ENCODE data around the gene ZBTB7A.

The ZBTB7A gene

GRCh38 chr19:4066682-4067395, at the start of gene ZBTB7A:
Gene ZBTB7A (minus strand): TSS chr19:4066899. CDS start chr19:4055232, 11,667 bp downstream.
- peak; percentile 86 for DNase-seq (ENCODE audit: low read depth)

DNA sequence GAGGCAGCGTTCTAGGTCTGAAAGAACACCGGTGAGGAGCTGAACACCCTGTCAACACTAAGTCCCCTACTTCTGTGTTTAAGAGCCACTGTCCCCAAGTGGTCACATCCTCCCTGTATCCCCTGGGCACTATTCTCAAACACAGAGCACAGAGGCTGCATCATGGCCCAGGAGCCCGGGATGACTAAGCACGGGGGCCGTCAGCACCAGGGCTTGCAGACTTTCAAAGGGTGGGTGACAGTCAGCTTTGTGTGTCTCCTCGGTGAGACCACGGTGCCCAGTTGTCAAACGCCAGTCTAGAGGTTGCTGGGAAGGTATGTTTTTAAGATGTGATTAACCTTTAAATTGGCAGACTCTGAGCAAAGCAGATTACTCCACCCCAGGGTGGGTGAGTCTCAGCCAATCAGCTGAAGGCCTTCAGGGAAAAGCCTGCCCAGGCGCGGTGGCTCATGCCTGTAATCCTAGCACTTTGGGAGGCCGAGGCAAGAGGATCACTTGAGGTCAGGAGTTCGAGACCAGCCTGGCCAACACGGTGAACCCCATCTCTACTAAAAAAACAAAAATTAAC, 49.2 kb upstream of the ZBTB7A start:
- DNase-seq (ENCODE audit: low read depth), result no peak

DNA sequence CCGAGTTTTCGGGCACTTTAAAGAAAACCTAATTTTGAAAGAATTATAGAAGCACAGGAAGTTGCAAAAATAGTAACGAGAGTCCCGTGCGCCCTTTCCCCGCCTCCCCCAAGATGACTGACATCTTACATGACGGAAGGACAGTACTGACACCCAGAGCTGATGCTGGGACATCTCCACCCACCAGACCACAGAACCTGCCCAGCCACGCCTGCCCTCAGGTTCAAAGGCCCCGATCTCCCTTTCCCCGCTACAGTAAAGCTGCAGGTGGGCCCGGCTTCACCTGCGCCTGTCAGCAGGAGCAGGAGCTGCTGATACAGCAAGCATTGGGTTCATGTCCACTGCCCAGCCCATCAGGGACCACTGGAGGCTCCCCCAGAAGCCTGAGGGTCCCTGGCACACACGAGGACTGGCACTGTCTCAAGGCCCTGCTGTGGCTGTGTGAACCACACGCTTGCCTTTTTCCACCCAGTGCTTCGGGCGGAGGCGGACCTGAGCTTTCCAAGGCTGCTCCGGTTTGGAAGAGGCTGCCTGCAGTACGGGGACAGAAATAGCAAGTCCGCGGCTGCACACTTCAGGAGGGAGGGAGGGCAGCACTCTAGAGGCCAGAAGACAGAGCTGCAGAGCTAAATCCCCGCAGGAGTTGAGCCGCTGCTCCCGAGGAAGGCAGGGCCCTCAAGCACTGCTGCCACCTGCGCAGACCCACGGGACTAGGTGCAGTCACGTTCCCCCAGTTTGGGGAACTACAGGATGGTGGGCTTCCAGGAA, 48.5 kb upstream of the ZBTB7A start:
- no peak for DNase-seq (ENCODE audit: low read depth)

DNA sequence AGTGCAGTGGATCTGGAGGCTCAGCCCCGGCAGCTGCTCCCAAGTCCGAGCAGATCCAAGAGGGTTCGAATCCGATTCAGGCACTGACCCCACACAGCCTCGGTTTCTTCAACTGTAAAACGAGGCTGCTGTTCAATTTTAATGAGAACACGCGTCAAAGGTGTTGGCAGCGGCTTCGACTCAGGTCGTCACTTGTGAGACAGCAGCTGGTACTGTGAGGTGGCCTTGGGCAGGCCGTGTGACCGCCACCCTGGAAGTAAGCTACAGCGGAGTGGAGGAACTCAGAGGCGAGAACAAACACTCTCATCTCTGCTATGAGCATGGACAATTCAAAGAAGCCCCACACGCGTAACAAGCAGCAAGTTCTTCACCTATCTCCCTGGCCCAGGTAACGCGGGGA, 47.5 kb upstream of the ZBTB7A start:
- DNase-seq (ENCODE audit: low read depth), result no peak

GRCh38 chr19:4113398-4114088, 46.8 kb upstream of the ZBTB7A start:
- DNase-seq (ENCODE audit: low read depth), result no peak

DNA sequence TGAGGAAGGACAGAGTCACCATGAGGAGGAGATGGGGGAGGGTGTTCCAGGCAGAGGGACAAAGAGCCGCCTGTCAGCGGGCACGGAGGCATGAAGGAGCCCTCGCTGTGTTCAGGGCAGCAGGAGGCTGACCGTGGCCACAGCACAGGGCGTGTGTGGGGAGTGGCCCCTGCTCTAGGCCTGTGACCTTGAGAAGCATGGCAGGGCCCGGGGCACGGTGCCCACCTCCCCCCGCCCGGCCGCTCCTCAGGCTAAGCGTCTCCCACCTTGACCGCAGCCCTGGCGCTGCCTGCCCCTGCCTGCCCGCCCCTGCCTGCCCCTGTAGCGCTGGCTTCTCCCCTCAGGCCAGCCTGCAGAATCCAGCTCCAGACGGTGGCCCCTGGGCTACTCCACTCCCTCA, 45.7 kb upstream of the ZBTB7A start:
- DNase-seq (ENCODE audit: low read depth), result no peak

GRCh38 chr19:4109626-4109945, 42.9 kb upstream of the ZBTB7A start:
- no peak for DNase-seq (ENCODE audit: low read depth)

- no peak for DNase-seq (ENCODE audit: low read depth)
Observed at GRCh38 chr19:4108767-4109625, 42.3 kb upstream of the ZBTB7A start.

GRCh38 chr19:4103080-4103433, 36.4 kb upstream of the ZBTB7A start:
- DNase-seq (ENCODE audit: low read depth), result peak; percentile 21

DNA sequence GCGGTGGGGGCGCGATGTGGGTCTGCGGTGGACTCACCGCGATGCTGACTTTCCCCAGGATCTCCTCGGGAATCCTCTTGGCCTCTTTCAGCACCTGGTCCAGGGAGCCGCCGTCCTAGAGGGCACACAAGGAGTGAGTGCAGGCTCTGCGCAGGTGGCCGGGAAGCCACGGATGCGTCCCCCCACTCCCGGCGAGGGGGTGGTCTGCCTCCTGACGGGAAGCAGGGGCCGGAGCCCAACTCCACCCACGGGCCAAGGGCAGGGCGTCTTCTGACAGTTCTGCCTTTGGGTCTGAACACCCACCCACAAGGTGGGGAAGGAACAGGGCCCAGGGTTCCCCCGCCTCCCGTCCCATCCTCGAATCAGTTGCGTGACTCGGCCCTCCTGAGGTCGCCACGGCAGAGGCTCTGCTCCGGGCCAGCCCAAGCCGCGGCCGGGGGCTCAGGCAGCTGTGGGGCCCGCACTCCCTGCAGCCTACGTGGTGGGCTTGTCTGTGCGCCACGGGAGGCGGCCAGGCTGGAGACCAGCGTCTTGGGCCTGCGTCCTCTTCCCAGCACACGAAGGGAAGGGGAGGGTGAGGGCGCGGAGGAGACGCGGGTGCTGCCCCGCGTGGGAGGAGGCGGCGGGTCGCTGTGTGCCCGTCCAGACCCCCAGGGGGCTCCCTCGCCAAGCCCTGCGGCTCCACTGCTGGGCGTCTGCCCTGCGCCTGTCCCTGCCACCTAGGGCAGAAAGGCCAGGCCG, 35.8 kb upstream of the ZBTB7A start:
- DNase-seq (ENCODE audit: low read depth), result no peak

DNA sequence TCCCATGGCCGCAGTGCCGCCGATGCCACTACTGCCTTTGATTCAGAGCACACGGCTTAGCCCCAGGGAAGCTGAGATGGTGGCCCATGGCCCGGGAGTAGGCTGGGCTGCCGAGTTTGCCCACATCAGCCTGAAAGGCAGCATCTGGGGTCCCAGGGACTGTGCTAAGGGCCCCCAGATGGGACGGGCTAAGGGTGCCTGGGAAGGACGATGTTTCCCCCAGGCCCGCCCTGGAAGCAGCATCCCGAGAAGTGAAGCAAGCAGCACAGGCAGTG, 34.7 kb upstream of the ZBTB7A start:
- no peak for DNase-seq (ENCODE audit: low read depth)

DNA sequence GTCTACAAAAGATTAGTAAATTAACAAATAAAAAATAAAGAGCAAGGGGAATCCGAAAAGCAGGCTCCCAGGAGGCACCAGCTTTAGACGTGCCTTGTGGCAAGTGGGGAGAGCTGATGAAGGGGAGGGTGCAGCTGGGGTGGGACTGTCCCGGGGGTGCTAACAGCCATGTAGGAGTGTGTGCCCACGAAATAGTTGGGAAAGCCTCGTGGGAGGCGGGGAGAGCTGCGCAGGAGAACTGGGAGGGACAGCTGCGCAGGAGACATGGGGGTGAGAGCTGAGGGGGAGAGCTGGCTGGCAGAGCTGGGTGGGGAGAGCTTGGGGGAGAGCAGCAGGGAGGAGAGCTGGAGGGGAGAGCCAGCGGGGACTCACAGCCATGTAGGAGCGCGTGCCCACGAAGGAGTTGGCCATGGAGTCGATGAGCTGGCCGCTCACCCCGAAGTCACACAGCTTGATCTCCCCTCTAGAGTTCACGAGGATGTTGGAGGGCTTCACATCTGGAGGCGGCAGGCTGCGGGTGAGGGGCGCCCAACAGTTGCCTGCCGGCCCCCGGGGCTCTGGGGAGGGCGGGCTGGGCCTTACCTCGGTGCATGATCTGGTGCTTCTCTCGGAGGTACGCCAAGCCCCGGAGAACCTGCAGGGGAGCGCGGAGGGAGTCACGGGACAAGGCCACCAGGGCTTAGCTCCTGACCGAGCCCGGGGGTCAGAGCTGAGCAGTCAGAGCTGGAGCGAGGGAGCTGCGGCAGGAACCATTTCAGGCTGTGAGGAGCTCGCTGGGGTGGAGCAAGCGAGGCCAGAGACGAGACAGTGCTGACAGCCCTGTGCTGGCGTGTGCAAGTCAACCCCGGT, 34.2 kb upstream of the ZBTB7A start:
- DNase-seq (ENCODE audit: low read depth), result no peak

DNA sequence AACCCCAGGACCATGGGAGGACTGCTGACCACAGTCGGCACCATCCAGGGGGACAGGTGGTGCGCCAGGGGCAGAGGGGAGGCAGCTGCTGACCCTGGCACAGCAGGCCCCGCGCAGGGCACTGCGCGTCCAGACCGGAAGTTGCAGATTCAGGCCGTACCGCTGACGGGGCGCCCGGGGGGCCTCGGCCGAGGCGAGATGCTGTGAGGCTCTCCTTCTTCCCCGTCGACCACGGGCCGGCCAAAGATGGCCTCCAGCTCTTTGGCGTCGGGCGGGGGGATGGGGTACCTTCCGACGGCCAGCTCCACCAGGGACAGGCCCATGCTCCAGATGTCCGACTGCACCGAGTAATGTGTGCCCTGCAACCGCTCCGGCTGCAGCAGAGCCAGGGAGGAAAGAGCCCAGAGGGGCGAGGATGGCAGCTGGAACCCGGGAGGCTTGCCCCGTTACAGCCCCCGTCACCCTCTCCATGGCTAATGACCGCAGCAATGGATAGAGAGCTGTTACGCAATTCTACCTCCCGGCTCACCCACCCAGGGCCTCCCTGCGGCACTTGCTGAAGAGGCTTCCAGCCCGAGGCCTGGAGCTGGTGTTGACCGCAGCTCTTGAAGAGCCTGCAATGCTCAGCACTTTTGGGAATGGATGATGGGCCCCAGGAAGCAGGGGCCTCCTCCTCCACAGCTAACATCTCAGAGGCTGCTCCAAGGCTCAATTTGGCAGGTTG, 32.5 kb upstream of the ZBTB7A start:
- DNase-seq (ENCODE audit: low read depth), result no peak

GRCh38 chr19:4098493-4098892, 31.8 kb upstream of the ZBTB7A start:
- DNase-seq (ENCODE audit: low read depth), result no peak

DNA sequence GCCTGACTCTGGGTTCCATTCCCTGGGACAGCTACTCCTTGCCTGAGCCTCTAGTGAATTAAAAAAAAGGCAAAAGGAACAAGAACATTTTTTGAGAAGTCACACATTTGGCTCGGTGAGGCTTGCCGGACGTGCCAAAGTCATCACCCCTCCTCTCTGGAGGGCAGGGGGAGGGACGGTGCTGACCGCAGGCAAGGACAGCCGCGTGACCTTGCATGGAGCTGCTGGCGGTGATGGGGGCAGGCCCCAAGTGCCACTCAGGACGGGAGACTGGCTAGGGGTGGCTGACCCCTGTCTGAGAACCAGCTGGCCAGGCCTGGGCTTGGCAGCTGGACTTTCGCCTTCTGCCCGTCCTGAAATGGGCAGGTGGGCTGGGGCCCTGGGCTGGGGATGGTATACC, 30.8 kb upstream of the ZBTB7A start:
- DNase-seq (ENCODE audit: low read depth), result no peak

- DNase-seq (ENCODE audit: low read depth), result no peak
Observed at GRCh38 chr19:4096049-4096892, 29.6 kb upstream of the ZBTB7A start.

DNA sequence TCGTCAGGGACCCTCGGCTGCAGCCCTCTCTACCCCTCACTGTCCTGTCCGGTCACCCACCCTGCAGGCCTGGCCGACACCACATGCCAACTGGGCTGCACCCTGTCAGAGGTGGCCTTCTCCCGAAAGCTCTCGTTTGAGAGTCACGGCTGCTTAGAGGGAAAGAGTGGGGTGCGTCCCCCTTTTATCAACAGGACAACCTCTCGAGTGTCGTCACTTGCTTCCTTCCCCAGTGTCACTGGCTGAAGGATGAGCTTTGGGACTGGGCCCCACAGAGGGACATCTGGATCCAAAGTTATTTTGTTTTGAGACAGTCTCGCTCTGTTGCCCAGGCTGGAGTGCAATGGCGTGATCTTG, 28.8 kb upstream of the ZBTB7A start:
- no peak for DNase-seq (ENCODE audit: low read depth)

DNA sequence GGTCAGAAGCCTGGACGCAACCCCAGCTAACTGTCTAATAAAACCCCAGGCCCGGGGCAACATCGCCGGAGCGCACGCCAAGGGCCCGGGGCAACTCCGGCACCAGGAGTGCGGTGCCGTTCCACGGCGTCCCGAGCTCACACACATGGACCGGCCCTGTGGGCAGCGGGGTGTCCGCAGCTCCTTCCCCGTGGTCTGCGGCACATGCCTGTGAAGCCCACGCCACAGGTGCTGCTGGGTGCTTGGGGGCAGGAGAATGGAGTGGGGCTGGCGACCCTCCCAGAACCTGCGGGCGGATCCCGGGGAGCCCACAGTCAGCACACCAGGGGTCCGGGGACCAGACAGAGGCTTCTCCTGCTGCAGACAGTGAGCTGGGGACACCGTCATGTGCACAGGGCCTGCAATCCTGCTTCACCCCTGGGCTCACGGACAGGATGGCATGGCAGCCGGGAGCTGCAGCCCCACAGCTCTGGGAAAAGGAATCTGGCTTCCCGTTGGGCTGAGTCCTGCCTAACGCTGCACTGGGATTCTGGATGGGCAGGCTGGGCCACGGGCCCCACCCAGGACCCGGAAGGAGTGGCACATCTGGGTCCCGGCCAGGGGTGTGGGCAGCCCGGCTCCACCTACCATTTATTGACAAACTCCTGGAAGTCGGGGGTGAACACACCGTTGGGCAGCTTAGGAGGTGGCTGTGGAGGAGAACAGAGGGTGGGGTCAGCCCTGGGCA, 28.2 kb upstream of the ZBTB7A start:
- no peak for DNase-seq (ENCODE audit: low read depth)

Measured in EH (cell line).